Measurements from ENCODE around the gene TEP1. TPM values are rescaled to one million over a fixed set of nuclear protein-coding genes. Genes with fewer than 3 reads are reported as not detected.
"Not testable (repeated sequence)": the region's sequence is repeated elsewhere in the genome, so short reads cannot be mapped to it uniquely, and the experiment has no call there.

TEP1 gene
- total RNA-seq (10 to 100 TPM; 36.9 to 43.9 TPM), total RNA-seq (107 to 254 reads per million in 2 donors)

DNA sequence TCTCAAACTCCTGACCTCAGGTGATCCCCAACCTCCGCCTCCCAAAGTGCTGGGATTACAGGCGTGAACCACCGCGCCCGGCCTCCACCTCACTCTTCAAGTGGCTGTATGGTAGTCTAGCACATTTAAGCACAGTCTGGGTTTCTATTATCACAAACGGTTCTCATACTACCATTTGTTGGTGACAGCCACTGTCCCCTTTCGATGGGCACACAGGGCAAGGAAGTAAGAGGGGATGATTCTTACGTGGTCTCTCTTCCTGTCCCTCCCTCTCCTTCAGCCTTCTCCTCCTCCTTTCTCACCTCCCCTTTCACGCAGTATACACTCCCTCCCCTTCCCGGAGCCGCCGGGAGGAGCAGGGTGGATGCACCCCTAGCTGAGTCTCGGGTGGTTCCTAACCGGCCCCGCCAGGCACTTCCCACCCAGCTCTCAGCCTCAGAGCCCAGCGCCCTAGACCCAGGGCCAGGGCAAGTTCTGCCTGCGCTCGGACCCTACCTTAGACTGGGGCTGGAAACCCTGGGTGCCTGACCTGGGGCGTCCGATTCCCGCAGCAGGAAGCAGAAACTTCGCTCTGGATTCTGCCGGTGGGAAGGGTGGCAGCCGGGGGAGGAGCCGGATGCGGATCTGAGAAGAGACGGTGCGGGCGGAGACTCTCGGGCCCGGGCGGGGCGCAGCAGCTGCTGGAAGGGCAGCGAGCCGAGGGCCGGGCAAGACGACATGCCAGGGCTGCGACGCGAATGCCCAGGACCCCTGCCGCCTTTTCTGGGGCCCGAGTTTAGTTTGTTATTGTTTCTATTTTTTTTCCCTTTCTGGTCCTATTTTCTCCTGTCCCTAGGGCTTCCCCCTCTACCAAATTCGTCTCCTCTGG lies at the start of gene TEP1:
TEP1 (minus strand) TSS at position 626 of the 868 bp plus-strand sequence. CDS start 5,062 bp downstream, outside the sequence.
- Mint-ChIP-seq H3K4me3 (peak within 1 kb of the TSS; percentile 99), H3K27me3 (no peaks in the 10 kb centered on the region), H3K36me3 (ENCODE audit: low read depth) (peaks cover 5% of the 10 kb centered on the region), H3K27ac (peak within 1 kb of the TSS; percentile 97), H3K4me1 (peaks cover 44% of the 10 kb centered on the region)
- H3K9me3 ChIP-seq (ENCODE audit: control insufficient read depth, low read length, poor library complexity, severe bottlenecking): no peaks in the 10 kb centered on the region
- DNase-seq (peak; percentile 42 to 65 (median 63)), ATAC-seq (peak; percentile 80)

DNA sequence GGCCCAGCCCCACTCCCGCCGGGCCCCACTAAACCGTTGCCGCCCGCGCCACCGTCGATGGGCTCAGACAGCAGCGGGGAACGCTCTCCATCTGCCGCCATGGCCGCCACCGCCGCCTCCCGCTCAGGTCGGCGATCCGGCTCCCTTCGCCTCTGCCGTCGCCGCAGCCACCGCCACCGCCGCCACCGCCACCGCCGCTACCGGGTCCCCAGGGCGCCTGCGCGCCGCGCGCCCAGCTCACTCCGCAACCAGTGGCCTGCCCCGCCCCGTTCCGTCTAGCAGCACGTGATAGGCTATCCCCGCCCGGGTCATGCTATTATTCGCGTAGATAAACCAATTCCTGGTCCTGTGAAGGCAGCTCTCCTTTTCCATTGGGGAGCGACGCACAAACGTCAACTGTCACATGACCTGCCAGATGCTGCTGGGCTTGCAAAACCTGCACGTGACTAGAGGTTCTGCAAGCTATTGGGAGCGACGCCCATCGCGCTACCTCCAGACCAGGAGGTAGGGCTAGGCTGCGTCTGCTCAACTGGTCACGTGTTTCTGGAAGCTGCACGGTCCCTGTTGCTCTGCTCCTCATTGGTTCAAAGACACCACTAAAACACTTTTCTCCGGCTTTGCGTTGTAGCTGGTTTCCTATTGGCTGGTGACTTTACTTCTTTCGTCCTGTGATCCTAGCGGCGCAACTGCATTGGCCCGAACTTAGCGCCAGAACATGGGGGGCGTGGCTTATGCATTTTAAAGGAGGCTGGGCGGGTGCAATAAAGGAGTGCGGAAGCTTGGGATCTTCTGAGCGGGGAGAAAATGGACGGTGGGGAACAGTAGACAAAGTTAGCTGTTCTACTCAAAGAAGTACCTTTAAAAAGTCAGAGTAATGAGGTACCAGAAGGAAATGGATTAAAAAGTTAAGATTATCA lies 48.2 kb upstream of the TEP1 start, which contains the start of gene PIP4P1:
PIP4P1 (minus strand) TSS at position 210 of the 917 bp plus-strand sequence; CDS start at position 101, 109 bp downstream.
- ATAC-seq: peak; percentile 90
- peak within 1 kb of the TSS; percentile 96 for H3K4me3 Mint-ChIP-seq
- peaks cover 9% of the 10 kb centered on the region for H3K36me3 Mint-ChIP-seq (ENCODE audit: low read depth)
- H3K27me3 Mint-ChIP-seq: no peaks in the 10 kb centered on the region
- H3K4me1 Mint-ChIP-seq: peaks cover 32% of the 10 kb centered on the region
- H3K9me3 ChIP-seq (ENCODE audit: control insufficient read depth, low read length, poor library complexity, severe bottlenecking): no peaks in the 10 kb centered on the region
- DNase-seq: peak; percentile 96 to 98 (median 98)
- peak within 1 kb of the TSS; percentile 82 for H3K27ac Mint-ChIP-seq

DNA sequence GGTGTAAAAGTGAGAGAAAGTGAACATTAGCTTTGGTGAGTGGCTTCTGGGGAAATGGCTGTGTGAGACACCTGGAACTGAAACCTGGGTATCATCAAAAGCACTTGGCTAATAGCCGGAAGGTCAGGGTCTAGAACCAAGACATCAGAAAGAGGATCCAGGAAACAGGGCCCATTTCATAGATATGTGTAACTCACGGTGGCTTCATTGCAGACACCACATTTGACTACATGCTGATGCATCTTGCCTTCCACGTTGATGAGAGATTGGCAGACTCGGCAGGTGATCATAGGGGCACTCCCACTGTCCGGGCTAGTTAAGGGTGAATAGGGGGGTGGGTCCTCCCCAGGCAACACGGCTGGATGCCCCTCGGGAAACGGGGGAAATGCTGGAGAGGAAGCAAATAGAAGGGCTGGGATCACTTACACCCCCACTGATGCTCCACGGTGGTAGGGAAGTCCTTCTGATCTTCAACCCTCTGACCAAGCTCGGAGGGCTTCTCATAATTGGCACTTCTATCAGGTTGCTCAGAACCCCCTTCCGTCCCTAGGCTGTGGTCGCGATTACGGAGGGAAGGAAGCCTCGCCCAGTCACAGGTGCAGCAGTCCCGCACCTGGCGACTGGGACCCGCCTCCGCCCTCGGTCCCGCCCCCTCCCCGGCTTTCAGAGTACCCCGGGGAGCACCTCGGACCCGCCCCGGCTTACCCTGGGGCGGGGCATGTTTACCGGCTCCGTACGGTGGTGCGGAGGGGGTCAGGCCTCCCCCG lies 47.3 kb upstream of the TEP1 start:
- no peaks in the 10 kb centered on the region for H3K27me3 Mint-ChIP-seq
- peak; percentile 44 to 71 (median 62) for DNase-seq
- H3K9me3 ChIP-seq (ENCODE audit: control insufficient read depth, low read length, poor library complexity, severe bottlenecking): no peaks in the 10 kb centered on the region
- peak; percentile 11 for ATAC-seq
- H3K4me3 Mint-ChIP-seq: peak overlapping the region; percentile 96
- H3K36me3 Mint-ChIP-seq (ENCODE audit: low read depth): peaks cover 9% of the 10 kb centered on the region
- H3K4me1 Mint-ChIP-seq: peaks cover 31% of the 10 kb centered on the region
- peak overlapping the region; percentile 82 for H3K27ac Mint-ChIP-seq

DNA sequence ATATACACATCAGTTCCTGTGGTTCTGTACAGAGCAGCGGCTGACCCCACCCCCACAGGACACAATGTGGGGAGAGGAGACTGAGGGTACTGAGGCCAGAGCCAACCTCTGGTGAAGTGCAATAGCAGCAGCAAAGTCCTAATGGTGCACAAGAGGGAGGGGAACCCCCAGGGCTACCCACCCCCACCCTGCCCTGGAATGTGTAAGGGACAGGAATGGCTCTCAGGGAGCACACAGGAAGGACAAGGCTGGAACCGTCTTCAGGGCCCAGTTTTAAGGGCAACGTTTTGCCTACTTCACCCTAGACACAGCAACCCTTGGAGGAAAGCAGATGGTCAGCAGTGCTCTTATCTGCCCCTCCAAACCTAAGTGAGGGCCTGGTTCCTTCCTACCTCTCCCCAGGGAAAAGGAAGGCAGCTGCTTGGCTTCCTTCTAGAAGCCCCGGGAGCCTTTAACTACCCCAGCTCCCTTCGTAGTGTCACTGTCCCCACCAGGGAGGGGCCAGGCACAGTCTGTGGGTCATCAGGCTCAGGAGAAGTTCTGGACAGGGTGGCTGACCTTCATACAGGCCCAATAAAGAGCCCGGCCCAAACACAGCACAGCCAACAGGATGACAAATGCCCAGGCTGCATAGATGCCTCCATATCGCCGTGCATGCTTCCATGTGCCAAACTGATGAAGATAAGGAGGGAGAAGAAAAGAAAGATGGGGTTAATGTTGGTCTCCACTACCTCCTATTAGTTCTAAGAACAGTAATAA lies 44.9 kb upstream of the TEP1 start:
- Mint-ChIP-seq H3K27ac (no peak overlapping the region), H3K4me3 (no peak overlapping the region), H3K36me3 (ENCODE audit: low read depth) (peaks cover 9% of the 10 kb centered on the region), H3K27me3 (no peaks in the 10 kb centered on the region), H3K4me1 (peaks cover 29% of the 10 kb centered on the region)
- no peak for ATAC-seq
- no peaks in the 10 kb centered on the region for H3K9me3 ChIP-seq (ENCODE audit: control insufficient read depth, low read length, poor library complexity, severe bottlenecking)
- DNase-seq: no peak

DNA sequence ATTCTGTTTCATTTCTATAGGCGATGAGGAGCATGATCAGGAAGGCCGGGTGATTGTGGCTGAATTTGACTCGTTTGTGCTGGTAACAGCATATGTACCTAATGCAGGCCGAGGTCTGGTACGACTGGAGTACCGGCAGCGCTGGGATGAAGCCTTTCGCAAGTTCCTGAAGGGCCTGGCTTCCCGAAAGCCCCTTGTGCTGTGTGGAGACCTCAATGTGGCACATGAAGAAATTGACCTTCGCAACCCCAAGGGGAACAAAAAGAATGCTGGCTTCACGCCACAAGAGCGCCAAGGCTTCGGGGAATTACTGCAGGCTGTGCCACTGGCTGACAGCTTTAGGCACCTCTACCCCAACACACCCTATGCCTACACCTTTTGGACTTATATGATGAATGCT lies 43.7 kb upstream of the TEP1 start:
- peaks cover 9% of the 10 kb centered on the region for H3K36me3 Mint-ChIP-seq (ENCODE audit: low read depth)
- H3K27ac Mint-ChIP-seq: no peak overlapping the region
- no peak for ATAC-seq
- no peaks in the 10 kb centered on the region for H3K27me3 Mint-ChIP-seq
- no peaks in the 10 kb centered on the region for H3K9me3 ChIP-seq (ENCODE audit: control insufficient read depth, low read length, poor library complexity, severe bottlenecking)
- no peak overlapping the region for H3K4me3 Mint-ChIP-seq
- H3K4me1 Mint-ChIP-seq: peaks cover 26% of the 10 kb centered on the region
- no peak for DNase-seq

DNA sequence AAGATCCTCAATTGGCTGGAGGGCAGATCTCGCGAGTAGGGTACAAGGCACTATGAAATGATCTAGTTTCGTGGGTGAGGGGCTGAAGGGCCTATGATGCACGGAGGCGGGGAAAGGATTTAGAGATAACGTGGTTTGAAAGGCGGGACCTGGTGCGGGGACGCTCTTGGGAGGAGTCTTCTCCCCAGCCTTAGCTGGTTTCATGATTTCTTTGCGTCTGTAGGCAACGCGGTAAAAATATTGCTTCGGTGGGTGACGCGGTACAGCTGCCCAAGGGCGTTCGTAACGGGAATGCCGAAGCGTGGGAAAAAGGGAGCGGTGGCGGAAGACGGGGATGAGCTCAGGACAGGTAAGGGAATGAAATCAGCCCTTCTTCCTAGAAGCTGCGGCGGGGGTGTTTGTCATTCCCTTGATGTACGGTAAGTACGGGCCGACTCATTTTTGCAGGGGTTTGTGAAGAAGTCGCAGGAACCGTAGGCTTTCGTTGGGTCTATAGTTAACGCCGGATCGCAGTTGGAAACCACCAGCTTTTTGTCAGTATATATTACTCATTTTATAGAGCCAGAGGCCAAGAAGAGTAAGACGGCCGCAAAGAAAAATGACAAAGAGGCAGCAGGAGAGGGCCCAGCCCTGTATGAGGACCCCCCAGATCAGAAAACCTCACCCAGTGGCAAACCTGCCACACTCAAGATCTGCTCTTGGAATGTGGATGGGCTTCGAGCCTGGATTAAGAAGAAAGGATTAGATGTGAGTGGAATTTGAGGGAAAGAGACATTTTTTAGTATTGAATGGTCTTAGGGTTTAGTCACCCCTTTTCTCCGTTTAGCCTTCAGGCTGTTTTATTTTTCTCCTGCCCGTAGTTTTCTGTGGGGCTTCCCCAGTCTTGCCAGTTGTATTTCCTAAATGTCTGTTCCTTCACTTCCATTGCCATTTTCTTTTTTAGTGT lies 42.3 kb upstream of the TEP1 start:
- H3K9me3 ChIP-seq (ENCODE audit: control insufficient read depth, low read length, poor library complexity, severe bottlenecking): no peaks in the 10 kb centered on the region
- no peak overlapping the region for H3K27ac Mint-ChIP-seq
- DNase-seq: peak; percentile 11 to 67 (median 54)
- ATAC-seq: peak; percentile 74
- peaks cover 19% of the 10 kb centered on the region for H3K4me1 Mint-ChIP-seq
- H3K36me3 Mint-ChIP-seq (ENCODE audit: low read depth): peaks cover 11% of the 10 kb centered on the region
- H3K4me3 Mint-ChIP-seq: no peak overlapping the region
- H3K27me3 Mint-ChIP-seq: no peaks in the 10 kb centered on the region

DNA sequence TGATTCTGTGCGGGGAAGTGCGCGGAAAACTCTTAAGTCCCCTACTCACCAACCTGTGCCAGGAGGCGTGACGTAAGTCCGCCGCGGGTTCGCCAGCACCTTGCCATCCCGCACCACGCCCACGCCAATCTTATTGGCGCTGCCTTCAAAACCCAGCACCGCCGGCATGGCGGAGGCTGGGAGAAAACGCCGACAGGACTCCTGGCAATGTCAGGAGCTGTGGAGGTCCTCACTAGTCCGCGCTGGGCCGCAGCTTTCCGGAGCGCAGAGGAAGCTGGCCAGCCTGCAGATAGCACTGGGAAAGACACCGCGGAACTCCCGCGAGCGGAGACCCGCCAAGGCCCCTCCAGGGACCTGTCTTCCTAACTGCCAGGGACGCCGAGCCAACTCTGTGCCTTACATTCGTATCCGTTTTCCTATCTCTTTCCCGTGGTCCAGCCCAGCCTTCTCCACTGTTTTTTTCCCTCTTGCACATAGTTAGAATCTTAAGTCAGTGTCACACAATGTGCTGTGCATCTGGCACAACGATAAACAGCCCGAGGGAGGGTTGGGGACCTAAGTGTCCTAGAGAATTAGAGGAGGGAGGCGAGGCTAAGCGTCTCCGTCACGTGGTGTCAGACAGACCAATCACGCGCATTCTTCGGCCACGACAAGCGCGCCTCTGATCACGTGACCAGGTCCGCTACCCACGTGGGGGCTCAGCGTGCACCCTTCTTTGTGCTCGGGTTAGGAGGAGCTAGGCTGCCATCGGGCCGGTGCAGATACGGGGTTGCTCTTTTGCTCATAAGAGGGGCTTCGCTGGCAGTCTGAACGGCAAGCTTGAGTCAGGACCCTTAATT lies 41.4 kb upstream of the TEP1 start, which contains the start of the genes APEX1 and OSGEP:
APEX1 (plus strand) TSS at position 711 of the 839 bp plus-strand sequence. CDS start 420 bp downstream, outside the sequence.
OSGEP (minus strand) TSS at position 297 of the 839 bp plus-strand sequence; CDS start at position 168, 129 bp downstream.
- DNase-seq (peak; percentile 88 to 94 (median 93)), ATAC-seq (peak; percentile 83)
- Mint-ChIP-seq H3K4me1 (peaks cover 10% of the 10 kb centered on the region), H3K4me3 (no peak within 1 kb of the TSS), H3K27ac (no peak within 1 kb of the TSS), H3K27me3 (no peaks in the 10 kb centered on the region), H3K36me3 (ENCODE audit: low read depth) (peaks cover 10% of the 10 kb centered on the region)
- no peaks in the 10 kb centered on the region for H3K9me3 ChIP-seq (ENCODE audit: control insufficient read depth, low read length, poor library complexity, severe bottlenecking)

DNA sequence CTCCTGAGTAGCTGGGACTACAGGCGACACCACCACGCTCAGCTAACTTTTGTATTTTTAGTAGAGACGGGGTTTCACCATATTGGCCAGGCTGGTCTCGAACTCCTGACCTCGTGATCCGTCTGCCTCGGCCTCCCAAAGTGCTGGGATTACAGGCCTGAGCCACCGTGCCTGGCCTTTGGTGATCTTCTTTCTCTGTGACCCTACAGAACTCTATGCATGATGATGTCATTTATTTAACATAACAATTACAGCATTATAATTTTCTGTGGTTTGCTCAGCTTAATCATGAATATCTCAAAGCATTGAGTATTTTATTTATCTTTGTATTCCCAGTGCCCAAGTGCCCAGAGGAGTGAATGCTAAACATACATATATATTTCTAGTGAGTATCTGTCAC lies 39.5 kb upstream of the TEP1 start:
- Mint-ChIP-seq H3K36me3 (ENCODE audit: low read depth) (peaks cover 17% of the 10 kb centered on the region), H3K27ac (peak overlapping the region; percentile 80)
- not testable (repeated sequence) for H3K9me3 ChIP-seq (ENCODE audit: control insufficient read depth, low read length, poor library complexity, severe bottlenecking); H3K27me3 Mint-ChIP-seq; ATAC-seq; H3K4me3 Mint-ChIP-seq; DNase-seq; H3K4me1 Mint-ChIP-seq

DNA sequence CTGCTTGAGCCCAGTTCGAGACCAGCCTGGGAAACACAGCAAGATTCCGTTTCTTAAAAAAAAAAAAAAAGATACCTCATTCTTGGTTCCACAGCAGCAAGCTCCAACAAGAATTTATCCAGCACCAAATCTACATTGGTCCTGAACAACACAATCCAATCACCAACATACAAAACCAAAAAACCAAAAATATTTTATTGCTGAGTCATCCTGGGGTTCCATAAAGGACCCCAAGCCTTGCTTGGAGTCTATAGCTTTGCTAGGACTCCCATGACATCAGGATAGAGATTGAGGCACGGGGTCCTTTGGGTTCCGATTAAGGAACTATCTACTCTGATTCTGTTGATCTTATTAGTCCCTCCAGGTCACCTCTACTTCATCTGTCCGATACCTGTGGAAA lies 33.6 kb upstream of the TEP1 start:
- Mint-ChIP-seq H3K36me3 (ENCODE audit: low read depth) (peaks cover 20% of the 10 kb centered on the region), H3K27ac (no peak overlapping the region), H3K4me3 (no peak overlapping the region), H3K4me1 (peaks cover 7% of the 10 kb centered on the region), H3K27me3 (no peaks in the 10 kb centered on the region)
- H3K9me3 ChIP-seq (ENCODE audit: control insufficient read depth, low read length, poor library complexity, severe bottlenecking): no peaks in the 10 kb centered on the region
- no peak for DNase-seq
- no peak for ATAC-seq

DNA sequence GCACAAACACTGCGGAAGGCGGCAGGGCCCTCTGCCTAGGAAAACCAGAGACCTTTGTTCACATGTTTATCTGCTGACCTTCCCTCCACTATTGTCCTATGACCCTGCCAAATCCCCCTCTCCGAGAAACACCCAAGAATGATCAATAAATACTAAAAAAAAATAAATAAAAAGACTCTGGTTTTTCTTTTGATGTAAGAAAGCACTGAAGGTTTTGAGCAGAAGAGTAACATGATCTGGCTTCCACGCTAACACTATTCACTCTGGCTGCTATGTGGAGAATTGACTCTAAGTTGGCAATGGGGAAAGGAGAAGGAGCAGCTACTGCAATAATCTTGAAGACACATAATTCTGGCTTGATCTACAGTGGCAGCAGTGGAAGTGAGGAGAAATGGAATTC lies 30.3 kb upstream of the TEP1 start:
- H3K4me3 Mint-ChIP-seq; H3K9me3 ChIP-seq (ENCODE audit: control insufficient read depth, low read length, poor library complexity, severe bottlenecking); H3K27ac Mint-ChIP-seq; H3K27me3 Mint-ChIP-seq; ATAC-seq; DNase-seq: not testable (repeated sequence)
- H3K4me1 Mint-ChIP-seq: peaks cover 24% of the 10 kb centered on the region
- H3K36me3 Mint-ChIP-seq (ENCODE audit: low read depth): peaks cover 14% of the 10 kb centered on the region

Measured in T-helper 17 cell (primary cell).